ENCODE results near the gene UBE3C. TPM values are rescaled to one million over a fixed set of nuclear protein-coding genes. Genes with fewer than 3 reads are reported as not detected.

Gene UBE3C
- total and polyA plus RNA-seq, 9 of the 15 experiments (the other 6 are each of a cell fraction or from before 2014, with no cell fraction given) = 9.6 to 91.7 (median 75.4) TPM

- Histone ChIP-seq H3K4me1 (replicated peaks in 1 of 2; ENCODE audit: control insufficient read depth in 2 of 2, insufficient read depth in 2 of 2, low read length in 2 of 2) (peaks cover 9 to 14% of the 10 kb centered on the region in 2 experiments; a peak in 4 of 5 replicates), H3K9me1 (ENCODE audit: control insufficient read depth, insufficient read depth, low read length) (peaks cover 6% of the 10 kb centered on the region), H2AFZ (ENCODE audit: low read depth, low read length) (no peak overlapping the region), H3K9me3 (replicated peaks; ENCODE audit: control insufficient read depth, insufficient read depth, low read depth, low read length) (no peaks in the 10 kb centered on the region), H3K36me3 (ENCODE audit: control insufficient read depth, insufficient read depth, low read length) (peaks cover 85% of the 10 kb centered on the region), H3K4me2 (ENCODE audit: insufficient read depth, low read length) (no peak overlapping the region), H4K20me1 (replicated peaks; ENCODE audit: control insufficient read depth, insufficient read depth, low read length) (peaks cover 49% of the 10 kb centered on the region), H3K27ac (ENCODE audit: extremely low read depth, low read depth, low read length) (no peak overlapping the region), H3K79me2 (ENCODE audit: control insufficient read depth, insufficient read depth, low read length) (peaks cover 99% of the 10 kb centered on the region), H3K4me3 (no peak overlapping the region), H3K9ac (ENCODE audit: insufficient read depth in 1 of 2, low read depth in 2 of 2, low read length in 2 of 2) (no peak overlapping the region), H3K27me3 (ENCODE audit: control insufficient read depth in 2 of 2, insufficient read depth in 2 of 2, low read length in 2 of 2) (no peaks in the 10 kb centered on the region)
- 84% methylated on average over 9 of the region's 9 CpGs for WGBS (ENCODE audit: insufficient coverage, low coverage, missing lambda C conversion rate)
- ChIA-PET POLR2A (interaction anchor here (0.6 to 4.4 kb wide), 5 partner anchors 10 to 22 kb away, joined by 3 to 25 read pairs (median 6); no protein-coding TSS in a partner anchor), CTCF (ENCODE audit: low intra/inter-chr PET ratio) (no interaction called here)
- FAIRE-seq = no peak
- DNase-seq (ENCODE audit: extremely low read depth in 1 of 4, low spot score in 3 of 4) = no peak
- BruUV-seq (replicated peaks) = no TSS peak
- in situ Hi-C loops (cut with MboI) (no loop called here), intact Hi-C loops (cut with micrococcal nuclease) (no loop called here)
- TF ChIP-seq ZFX (CRISPR knock-in tag; IDR thresholded peaks at IDR 0.05) = no peak
- TF ChIP-seq ZFP91 (CRISPR knock-in tag; IDR thresholded peaks at IDR 0.05) = no peak
- 0 out of 2 replicates have a peak, but pooled peaks have one; percentile 4 for TF ChIP-seq POLR2A (conservative IDR thresholded peaks at IDR 0.05)
- TF ChIP-seq MYC (IDR thresholded peaks at IDR 0.05; ENCODE audit: low read depth, low read length) = no peak
- no peak for TF ChIP-seq MYC (CRISPR knock-in tag; IDR thresholded peaks at IDR 0.05; ENCODE audit: borderline replicate concordance, low read depth)
- no peak for TF ChIP-seq TRIM25 (IDR thresholded peaks at IDR 0.05; ENCODE audit: borderline replicate concordance)
- no peak for TF ChIP-seq MLLT1 (IDR thresholded peaks at IDR 0.05)
- no peak for TF ChIP-seq PCBP2 (IDR thresholded peaks at IDR 0.05; ENCODE audit: low read depth, low read length, poor library complexity, severe bottlenecking)
- 0 out of 2 replicates have a peak, but pooled peaks have one; percentile 12 for TF ChIP-seq ATF7 (IDR thresholded peaks at IDR 0.05)
- TF ChIP-seq BCOR (IDR thresholded peaks at IDR 0.05) = no peak
- 0 out of 2 replicates have a peak, but pooled peaks have one; percentile 20 for TF ChIP-seq E2F1 (CRISPR knock-in tag; IDR thresholded peaks at IDR 0.05)
- no peak for ATAC-seq
These were observed 13.7 kb downstream of the UBE3C start for GRCh38 chr7:157152391-157152937.

Measured in K562 (cell line).